Keratinocyte (primary cell): ENCODE results near the gene ZNF316. TPM values are rescaled to one million over a fixed set of nuclear protein-coding genes. Genes with fewer than 3 reads are reported as not detected.

Source experiments
- DNase-seq: peaks from one replicate; pipeline ENCODE4 v3.0.0-alpha.2; 2011; ENCODE audit warnings: low read depth, missing footprints, low spot score
- FAIRE-seq: peaks from 2 replicates; lab custom pipeline; 2011; peaks lifted over from hg19 to GRCh38; lab: Jason Lieb, UNC
- H2AFZ ChIP-seq: 2 replicates; pipeline ENCODE4 v1.6.0; 2012; ENCODE audit warnings: low read length, control low read depth, inconsistent platforms; ENCODE audit not compliant: control insufficient read depth
- H3K27ac ChIP-seq: 2 replicates; pipeline ENCODE4 v1.5.1; 2011; ENCODE audit warnings: low read length; ENCODE audit not compliant: control insufficient read depth, insufficient read depth
- H3K27me3 ChIP-seq: 3 replicates; pipeline ENCODE4 v1.6.0; 2011; ENCODE audit warnings: low read length; ENCODE audit not compliant: control insufficient read depth, insufficient read depth; ENCODE audit errors: extremely low read depth
- H3K36me3 ChIP-seq, 2 experiments: 2 replicates in 1 of 2; 3 replicates in 1 of 2; pipeline ENCODE4 v1.5.1; 2011; ENCODE audit warnings: low read length in 2 of 2, mild to moderate bottlenecking in 1 of 2; ENCODE audit not compliant: control insufficient read depth in 2 of 2, insufficient read depth in 2 of 2; ENCODE audit errors: extremely low read depth in 1 of 2
- H3K4me1 ChIP-seq: 3 replicates; pipeline ENCODE4 v1.5.1; 2011; ENCODE audit warnings: low read length; ENCODE audit not compliant: control insufficient read depth, insufficient read depth; ENCODE audit errors: extremely low read depth
- H3K4me2 ChIP-seq: 3 replicates; pipeline ENCODE4 v1.6.0; 2011; ENCODE audit warnings: low read depth, low read length; ENCODE audit not compliant: control insufficient read depth, insufficient read depth; ENCODE audit errors: extremely low read depth
- H3K4me3 ChIP-seq, 3 experiments: fragments of 200-600 bp in 1 of 3; sonication (generic) in 1 of 3; 2 replicates in 2 of 3; 3 replicates in 1 of 3; pipeline ENCODE4 v1.5.1; 2011 to 2016; ENCODE audit warnings: low read length in 3 of 3, mild to moderate bottlenecking in 3 of 3, control low read depth in 2 of 3, inconsistent platforms in 1 of 3, low read depth in 1 of 3, mixed read lengths in 1 of 3, mixed run types in 1 of 3, moderate library complexity in 1 of 3; ENCODE audit not compliant: control insufficient read depth in 2 of 3, insufficient read depth in 2 of 3; ENCODE audit errors: extremely low read depth in 1 of 3
- H3K79me2 ChIP-seq: 2 replicates; pipeline ENCODE4 v1.6.0; 2012; ENCODE audit warnings: low read length; ENCODE audit not compliant: control insufficient read depth, insufficient read depth
- H3K9ac ChIP-seq: 3 replicates; pipeline ENCODE4 v1.6.0; 2011; ENCODE audit warnings: low read length; ENCODE audit not compliant: control insufficient read depth, insufficient read depth; ENCODE audit errors: extremely low read depth
- H3K9me1 ChIP-seq: 3 replicates; pipeline ENCODE4 v1.6.0; 2011; ENCODE audit warnings: low read length; ENCODE audit not compliant: control insufficient read depth, insufficient read depth; ENCODE audit errors: extremely low read depth
- H3K9me3 ChIP-seq: 2 replicates; pipeline ENCODE4 v1.5.1; 2012; ENCODE audit warnings: low read depth, low read length; ENCODE audit not compliant: control insufficient read depth
- H4K20me1 ChIP-seq: 3 replicates; pipeline ENCODE4 v1.6.0; 2011; ENCODE audit warnings: low read length; ENCODE audit not compliant: control insufficient read depth, insufficient read depth; ENCODE audit errors: extremely low read depth
- EZH2 ChIP-seq: IDR thresholded peaks from one replicate; pipeline ENCODE4 v1.6.1; 2012; ENCODE audit warnings: inconsistent platforms, mild to moderate bottlenecking, low read length, moderate library complexity
- dilution Hi-C: fragments of 300-500 bp; cut with MboI; formaldehyde crosslinking; loops from one replicate; pipeline ENCODE4 v1.7.0; 2020; ENCODE audit warnings: low sequenced_read_pairs; ENCODE audit not compliant: extremely low pct_ligation_motif_present
- polyA plus RNA-seq, 5 experiments: library from polyadenylated mRNA; depleted of rRNA in 3 of 5; stranded (reverse) in 3 of 5; stranded (forward) in 1 of 5; unstranded in 1 of 5; fragments of >200 nt; gene quantifications; 1 replicate in 1 of 5; 2 replicates in 3 of 5; 3 replicates in 1 of 5; pipeline versions ENCODE4 v1.2.1 to v1.2.3, GENCODE V29; 2011 to 2012; ENCODE audit warnings: missing spikeins in 2 of 5, low read depth in 1 of 5, low replicate concordance in 1 of 5
- TF ChIP-seq, protein P1 (sequence below), 3 experiments: IDR thresholded peaks in 1 of 3; conservative IDR thresholded peaks in 1 of 3; optimal IDR thresholded peaks in 1 of 3; 2 replicates in 2 of 3; 3 replicates in 1 of 3; pipeline versions ENCODE3 to v1.5.1; 2011; ENCODE audit warnings: low read length in 3 of 3, mild to moderate bottlenecking in 3 of 3, moderate library complexity in 2 of 3, control low read depth in 1 of 3, inconsistent platforms in 1 of 3; ENCODE audit not compliant: insufficient read depth in 2 of 3; ENCODE audit errors: extremely low read depth in 1 of 3

ZNF316 gene
- polyA plus RNA-seq, 1 donor (not counting 4 experiments of a cell fraction or from before 2014, with no cell fraction given): 5.1 TPM

- dilution Hi-C loops: no loop called here
- no peak overlapping the region for H3K27ac ChIP-seq
- H3K79me2 ChIP-seq: no peaks in the 10 kb centered on the region
- H3K9me3 ChIP-seq: no peaks in the 10 kb centered on the region
- no peaks in the 10 kb centered on the region for H3K9me1 ChIP-seq
- H3K36me3 ChIP-seq: peaks cover 3 to 6% of the 10 kb centered on the region in 2 experiments
- no peaks in the 10 kb centered on the region for H3K4me1 ChIP-seq
- H2AFZ ChIP-seq: no peak overlapping the region
- no peak for FAIRE-seq
- DNase-seq: no peak
- H3K4me2 ChIP-seq: no peak overlapping the region
- no peaks in the 10 kb centered on the region for H3K27me3 ChIP-seq
- H3K4me3 ChIP-seq: no peak overlapping the region
- H4K20me1 ChIP-seq: no peaks in the 10 kb centered on the region
- no peak overlapping the region for H3K9ac ChIP-seq
- TF ChIP-seq, protein P1, sequence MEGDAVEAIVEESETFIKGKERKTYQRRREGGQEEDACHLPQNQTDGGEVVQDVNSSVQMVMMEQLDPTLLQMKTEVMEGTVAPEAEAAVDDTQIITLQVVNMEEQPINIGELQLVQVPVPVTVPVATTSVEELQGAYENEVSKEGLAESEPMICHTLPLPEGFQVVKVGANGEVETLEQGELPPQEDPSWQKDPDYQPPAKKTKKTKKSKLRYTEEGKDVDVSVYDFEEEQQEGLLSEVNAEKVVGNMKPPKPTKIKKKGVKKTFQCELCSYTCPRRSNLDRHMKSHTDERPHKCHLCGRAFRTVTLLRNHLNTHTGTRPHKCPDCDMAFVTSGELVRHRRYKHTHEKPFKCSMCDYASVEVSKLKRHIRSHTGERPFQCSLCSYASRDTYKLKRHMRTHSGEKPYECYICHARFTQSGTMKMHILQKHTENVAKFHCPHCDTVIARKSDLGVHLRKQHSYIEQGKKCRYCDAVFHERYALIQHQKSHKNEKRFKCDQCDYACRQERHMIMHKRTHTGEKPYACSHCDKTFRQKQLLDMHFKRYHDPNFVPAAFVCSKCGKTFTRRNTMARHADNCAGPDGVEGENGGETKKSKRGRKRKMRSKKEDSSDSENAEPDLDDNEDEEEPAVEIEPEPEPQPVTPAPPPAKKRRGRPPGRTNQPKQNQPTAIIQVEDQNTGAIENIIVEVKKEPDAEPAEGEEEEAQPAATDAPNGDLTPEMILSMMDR (optimal IDR thresholded peaks at IDR 0.05 in 1 of 3, IDR thresholded peaks at IDR 0.05 in 1 of 3, conservative IDR thresholded peaks at IDR 0.05 in 1 of 3; ENCODE audit: extremely low read depth in 1 of 3, insufficient read depth in 2 of 3, low read length in 3 of 3): no peak
- TF ChIP-seq EZH2: no peak
These were observed 29.0 kb upstream of the ZNF316 start for GRCh38 chr7:6608081-6608480.

DNA sequence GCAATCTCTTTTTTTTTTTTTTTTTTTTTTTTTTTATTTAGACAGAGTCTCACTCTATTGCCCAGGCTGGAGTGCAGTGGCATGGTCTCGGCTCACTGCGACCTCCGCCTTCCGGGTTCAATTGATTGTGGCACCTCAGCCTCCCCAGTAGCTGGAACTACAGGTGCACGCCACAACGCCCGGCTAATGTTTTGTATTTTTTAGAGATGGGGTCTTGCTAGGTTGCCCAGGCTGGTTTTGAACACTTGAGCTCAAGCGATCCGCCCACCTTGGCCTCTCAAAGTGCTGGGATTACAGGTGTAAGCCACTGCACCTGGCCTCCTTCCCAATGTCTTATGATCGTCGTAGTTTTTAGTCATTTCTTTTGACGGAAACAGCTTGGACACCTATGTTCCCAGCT, 28.3 kb upstream of the ZNF316 start:
- Histone ChIP-seq H3K27ac (no peak overlapping the region), H3K4me1 (no peaks in the 10 kb centered on the region), H3K9ac (no peak overlapping the region), H4K20me1 (no peaks in the 10 kb centered on the region), H3K9me1 (no peaks in the 10 kb centered on the region), H3K4me2 (no peak overlapping the region), H3K27me3 (peaks cover 4% of the 10 kb centered on the region), H3K79me2 (no peaks in the 10 kb centered on the region), H3K4me3 (no peak overlapping the region), H3K36me3 (peaks cover 3 to 6% of the 10 kb centered on the region in 2 experiments), H3K9me3 (no peaks in the 10 kb centered on the region), H2AFZ (no peak overlapping the region)
- dilution Hi-C loops: no loop called here
- TF ChIP-seq, protein P1 (optimal IDR thresholded peaks at IDR 0.05 in 1 of 3, IDR thresholded peaks at IDR 0.05 in 1 of 3, conservative IDR thresholded peaks at IDR 0.05 in 1 of 3; ENCODE audit: extremely low read depth in 1 of 3, insufficient read depth in 2 of 3, low read length in 3 of 3): no peak
- TF ChIP-seq EZH2: no peak
- DNase-seq (no peak), FAIRE-seq (no peak)
